IgD-negative memory B cell (primary cell): Measurements from ENCODE around the gene B3GALT5. TPM values are rescaled to one million over a fixed set of nuclear protein-coding genes. Genes with fewer than 3 reads are reported as not detected.
A peak's percentile ranks its signal among the peaks of the same experiment; 100 is the strongest.
"Not testable (repeated sequence)": the region's sequence is repeated elsewhere in the genome, so short reads cannot be mapped to it uniquely, and the experiment has no call there.

Experiments
- H3K27ac Mint-ChIP-seq, 3 donors: one replicate each; pipeline ENCODE4 v1.8.0; 2020 to 2022; ENCODE audit warnings: mild to moderate bottlenecking in 3 of 3, mixed read lengths in 3 of 3, moderate library complexity in 1 of 3
- H3K27me3 Mint-ChIP-seq: one replicate; pipeline ENCODE4 v1.8.0; 2021; ENCODE audit warnings: mixed read lengths
- H3K36me3 Mint-ChIP-seq: one replicate; pipeline ENCODE4 v1.8.0; 2020; ENCODE audit warnings: mild to moderate bottlenecking, mixed read lengths
- H3K4me1 Mint-ChIP-seq, 3 donors: one replicate each; pipeline ENCODE4 v1.8.0; 2020 to 2022; ENCODE audit warnings: mixed read lengths in 3 of 3, mild to moderate bottlenecking in 1 of 3
- H3K4me3 Mint-ChIP-seq, 4 donors: one replicate each; pipeline ENCODE4 v1.8.0; 2020 to 2022; ENCODE audit warnings: mild to moderate bottlenecking in 4 of 4, mixed read lengths in 4 of 4, moderate library complexity in 3 of 4
- H3K9me3 Mint-ChIP-seq, 3 donors: one replicate each; pipeline ENCODE4 v1.8.0; 2020 to 2021; ENCODE audit warnings: mixed read lengths in 3 of 3, mild to moderate bottlenecking in 1 of 3
- polyA plus RNA-seq: library from polyadenylated mRNA; unstranded; fragments of 300-500 nt; fragmentation: Illumina TruSeq; gene quantifications from one replicate; pipeline ENCODE4 v1.2.3, GENCODE V29; 2021

Gene B3GALT5
- polyA plus RNA-seq, 1 donor from 2014 or later = not detected

DNA sequence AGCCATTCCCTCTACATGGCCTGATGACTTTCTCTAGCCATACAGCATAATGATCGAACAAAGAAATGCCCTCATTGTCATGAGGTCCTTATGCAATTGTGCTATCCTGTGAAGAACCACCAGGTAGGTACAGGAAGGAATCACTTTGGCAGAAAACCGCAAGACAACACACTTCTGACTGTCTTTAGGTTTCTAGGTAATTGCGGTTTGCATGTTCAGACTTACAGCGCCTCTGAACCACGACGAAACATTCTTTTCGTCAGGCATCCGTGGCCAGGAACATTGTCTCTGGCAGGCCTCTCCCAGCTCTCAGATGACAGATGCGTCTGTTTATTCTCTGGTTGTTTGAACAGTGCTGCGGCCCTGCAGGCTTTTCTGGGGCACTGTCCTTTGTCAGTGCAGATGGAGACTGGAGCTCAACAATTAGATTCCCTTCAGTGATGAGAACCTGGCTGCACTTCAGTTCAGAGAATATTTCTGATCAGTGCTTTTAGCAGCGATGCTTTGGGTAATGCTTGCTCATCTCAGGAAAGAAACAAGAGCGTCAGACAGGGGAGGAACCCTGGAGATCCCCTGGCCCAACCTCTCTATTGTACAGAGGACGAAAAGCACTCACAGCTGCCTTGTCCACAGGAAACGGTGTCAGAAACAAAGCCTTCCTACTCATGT lies 63.4 kb downstream of the B3GALT5 start:
- peak overlapping the region in 1 of 3 donors; percentile 58 for H3K27ac Mint-ChIP-seq
- no peaks in the 10 kb centered on the region for H3K4me1 Mint-ChIP-seq
- H3K36me3 Mint-ChIP-seq = peaks cover 2% of the 10 kb centered on the region
- peaks cover 8% of the 10 kb centered on the region for H3K27me3 Mint-ChIP-seq
- H3K9me3 Mint-ChIP-seq = peaks cover 4 to 9% (median 6%) of the 10 kb centered on the region in 3 donors
- no peak overlapping the region for H3K4me3 Mint-ChIP-seq

DNA sequence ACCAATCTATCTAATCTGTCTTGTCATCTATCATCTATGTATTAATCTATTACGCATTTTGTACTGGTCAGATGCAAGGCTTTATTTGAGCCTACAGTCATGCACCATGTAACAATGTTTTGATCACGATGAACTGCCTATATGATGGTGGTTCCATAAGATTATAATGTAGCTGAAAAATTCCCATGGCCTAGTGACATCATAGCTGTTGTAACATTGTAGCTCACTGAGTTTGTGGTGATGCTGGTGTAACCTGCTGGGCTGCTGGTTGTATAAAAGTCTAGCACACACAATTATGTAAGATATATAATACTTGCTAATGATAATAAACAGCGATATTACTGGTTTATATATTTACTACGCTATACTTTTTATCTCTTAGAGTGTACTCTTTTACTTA lies 67.5 kb downstream of the B3GALT5 start:
- Mint-ChIP-seq H3K4me3 (no peak overlapping the region), H3K36me3 (no peaks in the 10 kb centered on the region), H3K27me3 (no peaks in the 10 kb centered on the region), H3K4me1 (no peaks in the 10 kb centered on the region), H3K9me3 (peaks cover 4 to 9% (median 8%) of the 10 kb centered on the region in 3 donors), H3K27ac (no peak overlapping the region)

GRCh38 chr21:39681257-39681656 lies 68.5 kb downstream of the B3GALT5 start:
- H3K27ac Mint-ChIP-seq = no peak overlapping the region
- H3K9me3 Mint-ChIP-seq = peaks cover 4 to 9% (median 8%) of the 10 kb centered on the region in 3 donors
- H3K4me3 Mint-ChIP-seq = no peak overlapping the region
- no peaks in the 10 kb centered on the region for H3K4me1 Mint-ChIP-seq
- H3K36me3 Mint-ChIP-seq = no peaks in the 10 kb centered on the region
- H3K27me3 Mint-ChIP-seq = no peaks in the 10 kb centered on the region

- Mint-ChIP-seq H3K36me3 (no peaks in the 10 kb centered on the region), H3K27me3 (no peaks in the 10 kb centered on the region), H3K4me3 (no peak overlapping the region), H3K4me1 (no peaks in the 10 kb centered on the region), H3K9me3 (peaks cover 4 to 9% (median 8%) of the 10 kb centered on the region in 3 donors), H3K27ac (no peak overlapping the region)
These were observed 69.1 kb downstream of the B3GALT5 start for GRCh38 chr21:39681845-39682244.

DNA sequence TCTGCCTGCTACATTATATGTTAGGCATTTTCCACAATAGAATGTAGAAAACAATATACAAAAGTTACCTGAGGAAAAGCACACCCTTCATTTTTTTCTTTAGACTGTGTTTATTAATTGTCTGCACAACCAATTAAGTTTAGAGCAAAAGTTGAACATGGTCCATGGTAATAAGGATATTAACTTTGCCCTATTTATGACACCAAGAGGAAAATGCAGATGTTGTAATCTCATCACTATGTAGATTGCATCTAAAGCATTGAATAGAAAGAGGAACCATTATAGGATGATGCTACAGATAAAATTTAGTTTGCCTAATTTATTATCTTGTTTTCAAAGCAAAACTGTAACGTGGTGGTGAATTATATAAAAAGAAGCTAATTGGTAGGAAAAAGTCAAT lies 72.5 kb downstream of the B3GALT5 start:
- Mint-ChIP-seq H3K4me1 (no peaks in the 10 kb centered on the region), H3K27ac (no peak overlapping the region), H3K4me3 (no peak overlapping the region), H3K9me3 (peaks cover 3 to 5% (median 4%) of the 10 kb centered on the region in 3 donors), H3K36me3 (no peaks in the 10 kb centered on the region), H3K27me3 (no peaks in the 10 kb centered on the region)

DNA sequence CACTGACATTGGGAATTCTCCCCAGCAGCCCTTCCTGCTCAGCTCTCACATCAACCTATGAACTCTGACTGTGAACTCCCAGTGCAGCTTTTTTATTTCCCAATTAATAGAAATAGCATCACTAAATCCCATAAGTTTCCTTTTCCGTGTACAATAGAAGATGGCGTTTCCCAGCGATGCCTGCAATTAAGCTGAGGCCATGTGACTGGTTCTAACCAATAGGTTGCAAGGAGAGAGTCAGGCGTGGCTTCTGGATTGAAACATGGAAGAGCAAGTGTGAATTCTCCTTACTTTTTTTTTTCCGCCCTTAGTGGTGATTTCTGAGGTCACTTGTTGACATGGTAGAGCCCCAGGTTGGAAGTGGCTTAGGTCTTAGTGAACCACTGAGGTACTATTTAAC lies 73.3 kb downstream of the B3GALT5 start:
- Mint-ChIP-seq H3K9me3 (peaks cover 2 to 5% (median 3%) of the 10 kb centered on the region in 3 donors), H3K4me1 (no peaks in the 10 kb centered on the region), H3K4me3 (no peak overlapping the region), H3K27me3 (no peaks in the 10 kb centered on the region), H3K27ac (no peak overlapping the region), H3K36me3 (no peaks in the 10 kb centered on the region)

- H3K27ac Mint-ChIP-seq = no peak overlapping the region
- H3K4me1 Mint-ChIP-seq = no peaks in the 10 kb centered on the region
- peaks cover 2 to 5% (median 2%) of the 10 kb centered on the region in 3 donors for H3K9me3 Mint-ChIP-seq
- H3K4me3 Mint-ChIP-seq = no peak overlapping the region
- H3K27me3 Mint-ChIP-seq = no peaks in the 10 kb centered on the region
- no peaks in the 10 kb centered on the region for H3K36me3 Mint-ChIP-seq
These were observed 74.1 kb downstream of the B3GALT5 start for GRCh38 chr21:39686646-39687468.

- peaks cover 2 to 5% (median 2%) of the 10 kb centered on the region in 3 donors for H3K9me3 Mint-ChIP-seq
- H3K27me3 Mint-ChIP-seq = no peaks in the 10 kb centered on the region
- no peaks in the 10 kb centered on the region for H3K36me3 Mint-ChIP-seq
- no peak overlapping the region for H3K27ac Mint-ChIP-seq
- no peaks in the 10 kb centered on the region for H3K4me1 Mint-ChIP-seq
- H3K4me3 Mint-ChIP-seq = no peak overlapping the region
These were observed 75.3 kb downstream of the B3GALT5 start for GRCh38 chr21:39688010-39688409.

GRCh38 chr21:39689860-39690259 lies 77.1 kb downstream of the B3GALT5 start:
- not testable (repeated sequence) for H3K27me3 Mint-ChIP-seq, H3K27ac Mint-ChIP-seq, H3K36me3 Mint-ChIP-seq, H3K4me1 Mint-ChIP-seq, H3K9me3 Mint-ChIP-seq, H3K4me3 Mint-ChIP-seq

GRCh38 chr21:39690454-39690853 lies 77.7 kb downstream of the B3GALT5 start:
- no peak overlapping the region for H3K4me3 Mint-ChIP-seq
- H3K36me3 Mint-ChIP-seq = no peaks in the 10 kb centered on the region
- H3K27me3 Mint-ChIP-seq = no peaks in the 10 kb centered on the region
- H3K27ac Mint-ChIP-seq = no peak overlapping the region
- no peaks in the 10 kb centered on the region for H3K4me1 Mint-ChIP-seq
- peaks cover 0 to 3% (median 0%) of the 10 kb centered on the region in 3 donors for H3K9me3 Mint-ChIP-seq

- Mint-ChIP-seq H3K4me3 (no peak overlapping the region), H3K4me1 (no peaks in the 10 kb centered on the region), H3K27ac (no peak overlapping the region)
These were observed 82.0 kb downstream of the B3GALT5 start for GRCh38 chr21:39694750-39695149.

GRCh38 chr21:39696196-39696595 lies 83.5 kb downstream of the B3GALT5 start:
- no peak overlapping the region for H3K27ac Mint-ChIP-seq
- no peaks in the 10 kb centered on the region for H3K4me1 Mint-ChIP-seq
- no peaks in the 10 kb centered on the region for H3K27me3 Mint-ChIP-seq
- peaks cover 0 to 4% (median 3%) of the 10 kb centered on the region in 3 donors for H3K9me3 Mint-ChIP-seq
- H3K4me3 Mint-ChIP-seq = no peak overlapping the region
- H3K36me3 Mint-ChIP-seq = no peaks in the 10 kb centered on the region

More at GRCh38 chr21:39694750-39695149, 82.0 kb downstream of the B3GALT5 start:
- Mint-ChIP-seq H3K9me3 (peaks cover 0 to 5% (median 3%) of the 10 kb centered on the region in 3 donors), H3K27me3 (no peaks in the 10 kb centered on the region), H3K36me3 (no peaks in the 10 kb centered on the region)

DNA sequence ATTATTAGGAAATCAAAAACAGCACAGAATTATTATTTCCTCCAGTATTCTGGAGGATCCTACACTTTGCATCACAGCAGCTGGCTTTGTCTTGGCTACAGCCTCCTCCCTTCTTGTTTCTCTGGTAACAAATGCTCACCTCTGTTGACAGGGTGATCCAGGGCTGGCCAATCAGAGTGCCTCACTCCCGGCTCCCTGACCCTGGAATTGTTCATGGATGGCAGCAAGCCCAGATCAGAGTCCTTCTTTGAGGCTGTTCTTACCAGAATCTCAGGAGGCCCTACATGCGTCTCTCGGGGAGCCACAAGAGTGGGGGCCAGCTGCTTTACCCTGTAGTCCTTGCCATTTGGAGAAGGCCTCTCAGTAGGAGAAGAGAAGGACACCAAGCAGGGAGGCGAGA lies 83.9 kb downstream of the B3GALT5 start:
- H3K36me3 Mint-ChIP-seq = no peaks in the 10 kb centered on the region
- H3K4me1 Mint-ChIP-seq = no peaks in the 10 kb centered on the region
- no peaks in the 10 kb centered on the region for H3K27me3 Mint-ChIP-seq
- H3K9me3 Mint-ChIP-seq = peaks cover 0 to 4% (median 3%) of the 10 kb centered on the region in 3 donors
- no peak overlapping the region for H3K27ac Mint-ChIP-seq
- H3K4me3 Mint-ChIP-seq = no peak overlapping the region

DNA sequence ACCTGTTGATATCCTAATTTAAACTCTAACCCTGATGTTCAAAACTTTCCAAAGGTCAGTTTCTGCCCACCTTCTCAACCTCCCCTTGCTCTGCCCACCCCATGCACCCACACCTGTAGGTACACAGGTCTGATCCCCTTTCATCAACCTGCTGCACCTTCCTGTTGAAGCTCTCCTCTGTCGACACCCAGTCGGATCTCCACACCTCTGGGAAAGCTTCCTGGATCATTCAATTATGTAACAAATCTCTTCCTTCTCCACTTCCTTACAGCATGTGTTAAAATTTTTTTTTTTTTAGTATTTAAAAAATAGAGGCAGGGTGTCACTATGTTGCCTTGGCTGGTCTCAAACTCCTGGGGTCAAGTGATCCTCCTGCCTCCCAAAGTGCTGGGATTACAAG lies 87.6 kb downstream of the B3GALT5 start:
- H3K27ac Mint-ChIP-seq = no peak overlapping the region
- no peak overlapping the region for H3K4me3 Mint-ChIP-seq
- H3K9me3 Mint-ChIP-seq = peaks cover 4 to 15% (median 6%) of the 10 kb centered on the region in 3 donors
- H3K4me1 Mint-ChIP-seq = no peaks in the 10 kb centered on the region
- H3K36me3 Mint-ChIP-seq = no peaks in the 10 kb centered on the region
- H3K27me3 Mint-ChIP-seq = no peaks in the 10 kb centered on the region

DNA sequence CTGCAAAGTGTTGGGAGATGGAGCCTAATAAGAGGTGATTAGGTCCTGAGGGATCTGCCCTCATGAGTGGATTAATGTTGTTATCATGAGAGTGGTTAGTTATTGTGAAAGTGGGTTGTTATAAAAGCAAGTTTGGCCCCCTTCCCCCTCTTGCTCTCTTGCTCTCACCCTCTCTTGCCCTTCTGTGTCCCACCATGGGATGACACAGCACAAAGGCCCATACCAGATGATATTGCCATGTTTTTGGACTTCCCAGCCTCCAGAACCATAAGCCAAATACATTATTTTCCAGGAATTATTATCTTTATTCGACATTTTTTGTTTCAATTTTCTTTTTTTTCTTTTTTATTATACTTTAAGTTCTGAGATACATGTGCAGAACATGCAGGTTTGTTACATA lies 90.8 kb downstream of the B3GALT5 start:
- Mint-ChIP-seq H3K4me1 (no peaks in the 10 kb centered on the region), H3K36me3 (no peaks in the 10 kb centered on the region), H3K4me3 (no peak overlapping the region), H3K27ac (no peak overlapping the region), H3K27me3 (no peaks in the 10 kb centered on the region), H3K9me3 (peaks cover 4 to 12% (median 6%) of the 10 kb centered on the region in 3 donors)
